Transverse colon (tissue), 4 donors: ENCODE data around the gene KMT2B. TPM values are rescaled to one million over a fixed set of nuclear protein-coding genes. Genes with fewer than 3 reads are reported as not detected.
"Not testable (repeated sequence)": the region's sequence is repeated elsewhere in the genome, so short reads cannot be mapped to it uniquely, and the experiment has no call there.

ENCODE experiments used
- DNase-seq: peaks from one replicate; pipeline ENCODE4 v3.0.0-alpha.2; 2019
- H3K27ac ChIP-seq, 4 donors: fragments of 200-600 bp; sonication (generic); 2 replicates each; pipeline ENCODE4 v1.5.1; 2016 to 2018; ENCODE audit warnings: inconsistent platforms in 4 of 4
- H3K27me3 ChIP-seq: fragments of 200-600 bp; sonication (generic); 2 replicates; pipeline ENCODE4 v1.5.1; 2017; ENCODE audit warnings: inconsistent platforms
- H3K36me3 ChIP-seq, 4 donors: fragments of 200-600 bp; sonication (generic); 2 replicates each; pipeline ENCODE4 v1.5.1; 2017 to 2019; ENCODE audit warnings: inconsistent platforms in 4 of 4
- H3K4me1 ChIP-seq, 4 donors: fragments of 200-600 bp; sonication (generic); 2 replicates each; pipeline ENCODE4 v1.5.1; 2017 to 2020; ENCODE audit warnings: inconsistent platforms in 4 of 4
- H3K4me3 ChIP-seq, 4 donors: fragments of 200-600 bp; sonication (generic); 1 replicate in 1 of 4; 2 replicates in 3 of 4; pipeline versions ENCODE4 v1.5.1 to v1.6.1; 2017 to 2019; ENCODE audit warnings: inconsistent platforms in 4 of 4
- H3K9me3 ChIP-seq, 2 donors: fragments of 200-600 bp; sonication (generic); 2 replicates each; pipeline ENCODE4 v1.5.1; 2017 to 2019; ENCODE audit warnings: inconsistent platforms in 2 of 2
- EP300 ChIP-seq: sonication (generic); formaldehyde crosslinking; IDR thresholded peaks from one replicate; pipeline ENCODE4 v1.6.1; 2017; ENCODE audit warnings: antibody characterized with exemption, low read depth
- POLR2A ChIP-seq: fragments of 450-650 bp; IDR thresholded peaks from one replicate; pipeline ENCODE4 v1.6.1; 2016; ENCODE audit warnings: antibody characterized with exemption, mild to moderate bottlenecking, moderate library complexity
- POLR2AphosphoS5 ChIP-seq, 3 donors: sonication (generic); formaldehyde crosslinking; IDR thresholded peaks; one replicate each; pipeline ENCODE4 v1.6.1; 2016; ENCODE audit warnings: antibody characterized with exemption in 3 of 3
- WGBS, 2 donors: methylation state at CpG; one replicate each; pipeline ENCODE4 v1.1.5; 2018; ENCODE audit warnings: low coverage in 1 of 2; 5-methylcytosine and 5-hydroxymethylcytosine counted together
- in situ Hi-C, 4 donors: fragments of 200-750 bp; cut with MboI; loops; one replicate each; pipeline versions ENCODE4 v1.15.0 to v1.15.1; 2017; ENCODE audit warnings: low sequenced_read_pairs in 3 of 4, low pct_ligation_motif_present in 1 of 4, low pct_unique_long_range_greater_than_20kb in 1 of 4
- intact Hi-C: fragments of 100-400 bp; cut with DNase I; formaldehyde crosslinking; loops from one replicate; pipeline ENCODE4 v1.15.1; 2023; ENCODE audit warnings: low total_unique reads
- total RNA-seq, 4 donors: library from RNA; depleted of rRNA; stranded (reverse); fragments of >200 nt; gene quantifications; one replicate each; pipeline ENCODE4 v1.1.0, GENCODE V29; 2016
- TF ChIP-seq, protein P1 (sequence below), 5 experiments: fragments of 200-600 bp in 3 of 5; fragments of 450-650 bp in 2 of 5; sonication (generic) in 3 of 5; IDR thresholded peaks; 1 replicate in 2 of 5; 2 replicates in 3 of 5; pipeline ENCODE4 v1.5.1; 2016 to 2017; ENCODE audit warnings: antibody characterized with exemption in 5 of 5, inconsistent platforms in 3 of 5, mild to moderate bottlenecking in 2 of 5, moderate library complexity in 1 of 5

The KMT2B gene
- total RNA-seq, 4 donors from 2014 or later, result 31.8 to 63.9 (median 50.7) TPM

DNA sequence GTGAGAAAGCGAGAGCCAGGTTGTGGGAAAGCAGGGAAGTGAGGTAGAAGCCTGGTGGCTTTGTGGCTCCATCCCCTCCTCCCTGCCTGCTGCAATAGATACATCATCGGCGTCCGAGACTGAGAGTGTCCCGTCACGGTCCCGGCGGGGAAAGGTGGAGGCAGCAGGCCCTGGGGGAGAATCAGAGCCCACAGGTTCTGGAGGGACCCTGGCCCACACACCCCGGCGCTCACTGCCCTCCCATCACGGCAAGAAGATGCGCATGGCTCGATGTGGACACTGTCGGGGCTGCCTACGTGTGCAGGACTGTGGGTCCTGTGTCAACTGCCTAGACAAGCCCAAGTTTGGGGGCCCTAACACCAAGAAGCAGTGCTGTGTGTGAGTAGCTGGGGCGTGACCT is 5.1 kb downstream of the KMT2B start:
- Histone ChIP-seq H3K36me3 (peaks cover 0 to 60% (median 30%) of the 10 kb centered on the region in 4 donors), H3K27ac (no peak overlapping the region), H3K4me3 (no peak overlapping the region), H3K9me3 (no peaks in the 10 kb centered on the region), H3K27me3 (no peaks in the 10 kb centered on the region), H3K4me1 (peaks cover 7 to 15% (median 12%) of the 10 kb centered on the region in 4 donors)
- intact Hi-C loops, result no loop called here
- DNase-seq, result no peak
- in situ Hi-C loops, result no loop called here
- 92% methylated on average over 15 of the region's 16 CpGs; no CpG with 5 or more reads in 1 of the 2 donors for WGBS, 2 donors
- no peak for TF ChIP-seq EP300

DNA sequence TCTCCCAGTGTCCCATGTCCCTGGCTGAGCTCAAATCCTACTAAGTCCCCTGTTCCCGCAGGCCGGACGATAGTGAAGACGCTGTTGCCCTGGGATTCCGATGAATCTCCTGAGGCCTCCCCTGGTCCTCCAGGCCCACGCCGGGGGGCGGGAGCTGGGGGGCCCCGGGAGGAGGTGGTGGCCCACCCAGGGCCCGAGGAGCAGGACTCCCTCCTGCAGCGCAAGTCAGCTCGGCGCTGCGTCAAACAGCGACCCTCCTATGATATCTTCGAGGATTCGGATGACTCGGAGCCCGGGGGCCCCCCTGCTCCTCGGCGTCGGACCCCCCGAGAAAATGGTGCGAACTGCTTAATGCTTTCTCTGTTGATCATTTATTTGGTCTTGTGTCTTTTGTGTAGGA is 5.9 kb downstream of the KMT2B start:
- 92 to 96% methylated on average over 5 to 24 of the region's 24 CpGs for WGBS, 2 donors
- Histone ChIP-seq H3K36me3 (peaks cover 0 to 68% (median 33%) of the 10 kb centered on the region in 4 donors), H3K4me3 (no peak overlapping the region), H3K27ac (no peak overlapping the region), H3K4me1 (peaks cover 7 to 13% (median 10%) of the 10 kb centered on the region in 4 donors), H3K9me3 (no peaks in the 10 kb centered on the region), H3K27me3 (no peaks in the 10 kb centered on the region)
- in situ Hi-C loops (no loop called here), intact Hi-C loops (no loop called here)
- no peak for DNase-seq
- TF ChIP-seq, protein P1, sequence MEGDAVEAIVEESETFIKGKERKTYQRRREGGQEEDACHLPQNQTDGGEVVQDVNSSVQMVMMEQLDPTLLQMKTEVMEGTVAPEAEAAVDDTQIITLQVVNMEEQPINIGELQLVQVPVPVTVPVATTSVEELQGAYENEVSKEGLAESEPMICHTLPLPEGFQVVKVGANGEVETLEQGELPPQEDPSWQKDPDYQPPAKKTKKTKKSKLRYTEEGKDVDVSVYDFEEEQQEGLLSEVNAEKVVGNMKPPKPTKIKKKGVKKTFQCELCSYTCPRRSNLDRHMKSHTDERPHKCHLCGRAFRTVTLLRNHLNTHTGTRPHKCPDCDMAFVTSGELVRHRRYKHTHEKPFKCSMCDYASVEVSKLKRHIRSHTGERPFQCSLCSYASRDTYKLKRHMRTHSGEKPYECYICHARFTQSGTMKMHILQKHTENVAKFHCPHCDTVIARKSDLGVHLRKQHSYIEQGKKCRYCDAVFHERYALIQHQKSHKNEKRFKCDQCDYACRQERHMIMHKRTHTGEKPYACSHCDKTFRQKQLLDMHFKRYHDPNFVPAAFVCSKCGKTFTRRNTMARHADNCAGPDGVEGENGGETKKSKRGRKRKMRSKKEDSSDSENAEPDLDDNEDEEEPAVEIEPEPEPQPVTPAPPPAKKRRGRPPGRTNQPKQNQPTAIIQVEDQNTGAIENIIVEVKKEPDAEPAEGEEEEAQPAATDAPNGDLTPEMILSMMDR (IDR thresholded peaks at IDR 0.05), result no peak
- no peak for TF ChIP-seq POLR2A
- TF ChIP-seq POLR2AphosphoS5 (IDR thresholded peaks at IDR 0.05), result no peak
- no peak for TF ChIP-seq EP300

DNA sequence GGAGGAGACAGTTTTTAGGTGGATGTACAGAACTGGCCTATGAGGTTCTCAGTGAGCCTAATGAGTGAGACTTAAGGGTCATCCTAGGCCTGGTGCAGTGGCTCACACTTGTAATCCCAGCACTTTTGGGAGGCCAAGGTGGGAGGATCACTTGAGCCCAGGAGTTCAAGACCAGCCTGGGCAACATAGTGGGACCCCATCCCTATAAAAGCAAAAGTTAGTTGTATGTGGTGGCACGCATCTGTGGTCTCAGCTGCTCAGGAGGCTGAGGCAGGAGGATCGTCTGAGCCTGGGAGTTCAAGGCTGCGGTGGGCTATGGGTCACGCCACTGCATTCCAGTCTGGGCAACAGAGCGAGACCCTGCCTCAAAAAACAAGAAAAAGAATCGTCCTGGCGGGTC is 6.3 kb downstream of the KMT2B start:
- H3K27ac ChIP-seq, in situ Hi-C loops, H3K27me3 ChIP-seq, DNase-seq, H3K9me3 ChIP-seq, intact Hi-C loops, H3K4me3 ChIP-seq, H3K4me1 ChIP-seq: not testable (repeated sequence)
- 93 to 100% methylated on average over 1 to 7 of the region's 7 CpGs for WGBS, 2 donors
- H3K36me3 ChIP-seq, result peaks cover 0 to 72% (median 35%) of the 10 kb centered on the region in 4 donors

DNA sequence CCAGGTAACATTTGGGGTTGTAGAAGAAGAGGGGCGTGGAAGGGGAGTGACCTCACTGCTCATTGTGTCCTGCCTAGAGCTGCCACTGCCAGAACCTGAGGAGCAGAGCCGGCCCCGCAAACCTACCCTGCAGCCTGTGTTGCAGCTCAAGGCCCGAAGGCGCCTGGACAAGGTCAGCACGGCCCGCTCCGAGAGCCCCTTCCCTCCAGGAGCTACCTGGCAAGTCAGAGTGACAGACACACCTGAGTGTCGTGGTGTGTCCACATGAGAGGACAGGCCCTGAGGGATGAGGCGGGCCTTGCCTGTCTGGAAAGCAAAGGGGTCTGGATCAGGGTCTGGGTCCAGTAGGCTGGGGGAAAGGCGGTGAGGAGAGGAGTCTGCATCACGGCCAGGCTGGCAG is 6.8 kb downstream of the KMT2B start:
- Histone ChIP-seq H3K27ac (no peak overlapping the region), H3K4me3 (no peak overlapping the region), H3K36me3 (peaks cover 0 to 75% (median 37%) of the 10 kb centered on the region in 4 donors), H3K4me1 (peaks cover 0 to 4% (median 2%) of the 10 kb centered on the region in 4 donors), H3K9me3 (no peaks in the 10 kb centered on the region), H3K27me3 (no peaks in the 10 kb centered on the region)
- no peak for DNase-seq
- 95% methylated on average over 12 of the region's 12 CpGs; no CpG with 5 or more reads in 1 of the 2 donors for WGBS, 2 donors
- in situ Hi-C loops (no loop called here), intact Hi-C loops (no loop called here)
- TF ChIP-seq EP300 (no peak), POLR2A (no peak), POLR2AphosphoS5 (IDR thresholded peaks at IDR 0.05) (no peak)
- TF ChIP-seq, protein P1 (IDR thresholded peaks at IDR 0.05), result no peak

DNA sequence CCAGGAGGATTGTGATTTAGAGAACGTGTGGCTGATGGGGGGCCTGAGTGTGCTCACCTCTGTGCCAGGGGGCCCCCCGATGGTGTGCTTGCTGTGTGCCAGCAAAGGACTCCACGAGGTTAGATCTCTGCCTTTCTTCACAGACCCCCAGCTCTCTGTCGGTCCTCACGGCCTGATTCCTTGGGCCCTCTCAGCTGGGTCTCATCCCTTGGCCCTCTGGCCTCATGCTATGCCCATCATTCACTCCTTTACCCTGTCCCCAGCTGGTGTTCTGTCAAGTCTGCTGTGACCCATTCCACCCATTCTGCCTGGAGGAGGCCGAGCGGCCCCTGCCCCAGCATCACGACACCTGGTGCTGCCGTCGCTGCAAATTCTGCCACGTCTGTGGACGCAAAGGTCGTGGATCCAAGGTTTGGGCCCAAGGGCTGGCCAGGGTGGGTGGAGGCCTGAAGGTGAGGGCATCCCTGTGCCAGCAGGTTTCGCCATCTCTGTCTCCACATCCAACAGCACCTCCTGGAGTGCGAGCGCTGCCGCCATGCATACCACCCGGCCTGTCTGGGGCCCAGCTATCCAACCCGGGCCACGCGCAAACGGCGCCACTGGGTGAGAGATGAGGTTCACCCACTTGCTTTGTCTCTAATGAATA is 7.5 kb downstream of the KMT2B start:
- no peaks in the 10 kb centered on the region for H3K4me1 ChIP-seq
- intact Hi-C loops, result no loop called here
- WGBS, 2 donors, result 93% methylated on average over 21 of the region's 23 CpGs; no CpG with 5 or more reads in 1 of the 2 donors
- no peak overlapping the region for H3K27ac ChIP-seq
- in situ Hi-C loops, result no loop called here
- no peaks in the 10 kb centered on the region for H3K27me3 ChIP-seq
- H3K36me3 ChIP-seq, result peaks cover 0 to 83% (median 43%) of the 10 kb centered on the region in 4 donors
- TF ChIP-seq EP300 (no peak), POLR2A (no peak), POLR2AphosphoS5 (IDR thresholded peaks at IDR 0.05) (no peak)
- TF ChIP-seq, protein P1 (IDR thresholded peaks at IDR 0.05), result no peak
- DNase-seq, result no peak
- no peaks in the 10 kb centered on the region for H3K9me3 ChIP-seq
- H3K4me3 ChIP-seq, result no peak overlapping the region
